IPS-20b (cell line): Measurements from ENCODE around the gene EEFSEC.

Source experiments
- H3K27ac ChIP-seq: one replicate; pipeline ENCODE4 v1.5.1; 2013; ENCODE audit warnings: low read length
- H3K27me3 ChIP-seq: 2 replicates; pipeline ENCODE4 v1.6.1; 2013; ENCODE audit warnings: mild to moderate bottlenecking, low read length, inconsistent platforms; ENCODE audit not compliant: insufficient read depth
- H3K36me3 ChIP-seq: 2 replicates; pipeline ENCODE4 v1.6.1; 2013; ENCODE audit warnings: low read depth, mild to moderate bottlenecking, inconsistent platforms, low read length, moderate library complexity; ENCODE audit not compliant: insufficient read depth
- H3K4me1 ChIP-seq: 2 replicates; pipeline ENCODE4 v1.6.1; 2013; ENCODE audit warnings: mild to moderate bottlenecking, control low read depth, inconsistent platforms, low read length, moderate library complexity; ENCODE audit not compliant: insufficient read depth
- H3K4me3 ChIP-seq: 2 replicates; pipeline ENCODE4 v1.5.1; 2013; ENCODE audit warnings: mild to moderate bottlenecking, low read length, inconsistent platforms
- H3K9ac ChIP-seq: 2 replicates; pipeline ENCODE4 v1.6.1; 2013; ENCODE audit warnings: low read depth, mild to moderate bottlenecking, inconsistent platforms, low read length, moderate library complexity
- H3K9me3 ChIP-seq: 2 replicates; pipeline ENCODE4 v1.6.1; 2013; ENCODE audit warnings: mild to moderate bottlenecking, low read depth, low read length, inconsistent platforms; ENCODE audit not compliant: insufficient read depth

Gene EEFSEC

GRCh38 chr3:128319741-128320141, 166.5 kb downstream of the EEFSEC start:
- Histone ChIP-seq H3K9me3 (no peaks in the 10 kb centered on the region), H3K27ac (no peak overlapping the region), H3K36me3 (no peaks in the 10 kb centered on the region), H3K27me3 (no peaks in the 10 kb centered on the region), H3K4me3 (no peak overlapping the region), H3K4me1 (no peaks in the 10 kb centered on the region), H3K9ac (no peak overlapping the region)

DNA sequence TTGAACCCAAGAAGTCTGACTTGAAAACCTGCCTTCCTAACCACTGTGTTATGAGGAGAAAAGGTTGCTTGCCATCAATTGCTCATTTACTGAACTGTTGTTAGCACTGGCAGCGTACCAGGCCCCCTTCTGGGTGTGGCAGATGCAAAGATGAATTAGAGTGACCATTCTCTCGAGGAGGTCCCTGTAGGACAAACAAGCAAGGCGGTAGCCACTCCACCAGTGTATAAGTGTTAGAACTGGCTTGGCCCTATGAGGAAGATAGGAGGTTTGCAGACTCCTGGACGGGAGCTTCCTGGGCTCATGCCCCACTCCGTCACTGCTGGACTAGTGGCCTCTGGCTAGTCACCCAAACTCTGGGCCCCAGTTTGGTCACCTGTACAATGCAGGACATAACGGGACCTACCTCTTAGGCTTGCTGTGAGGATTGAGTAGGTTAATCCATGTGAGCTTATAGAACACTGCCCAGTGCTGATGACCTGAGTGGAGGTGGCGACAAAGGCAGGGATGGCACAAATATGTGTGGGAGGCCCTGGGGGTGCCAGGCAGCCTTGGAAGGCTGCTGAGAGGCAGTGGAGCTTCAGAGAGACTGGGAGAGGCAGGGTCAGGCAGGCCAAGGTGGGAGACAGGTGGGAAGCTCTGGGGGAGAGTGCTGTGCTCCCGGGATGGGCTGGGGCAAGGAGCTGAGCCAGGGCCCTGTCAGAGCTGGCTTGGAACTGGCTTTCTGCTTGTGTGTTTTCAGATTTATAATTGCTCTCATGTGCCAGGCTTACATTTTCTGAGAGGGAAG, 167.5 kb downstream of the EEFSEC start:
- H3K4me1 ChIP-seq: no peaks in the 10 kb centered on the region
- H3K36me3 ChIP-seq: no peaks in the 10 kb centered on the region
- H3K9me3 ChIP-seq: no peaks in the 10 kb centered on the region
- no peak overlapping the region for H3K27ac ChIP-seq
- H3K27me3 ChIP-seq: no peaks in the 10 kb centered on the region
- no peak overlapping the region for H3K9ac ChIP-seq
- H3K4me3 ChIP-seq: no peak overlapping the region

GRCh38 chr3:128321418-128321817, 168.1 kb downstream of the EEFSEC start:
- Histone ChIP-seq H3K27ac (no peak overlapping the region), H3K9me3 (no peaks in the 10 kb centered on the region), H3K27me3 (no peaks in the 10 kb centered on the region), H3K4me1 (no peaks in the 10 kb centered on the region), H3K4me3 (no peak overlapping the region), H3K36me3 (no peaks in the 10 kb centered on the region), H3K9ac (no peak overlapping the region)

DNA sequence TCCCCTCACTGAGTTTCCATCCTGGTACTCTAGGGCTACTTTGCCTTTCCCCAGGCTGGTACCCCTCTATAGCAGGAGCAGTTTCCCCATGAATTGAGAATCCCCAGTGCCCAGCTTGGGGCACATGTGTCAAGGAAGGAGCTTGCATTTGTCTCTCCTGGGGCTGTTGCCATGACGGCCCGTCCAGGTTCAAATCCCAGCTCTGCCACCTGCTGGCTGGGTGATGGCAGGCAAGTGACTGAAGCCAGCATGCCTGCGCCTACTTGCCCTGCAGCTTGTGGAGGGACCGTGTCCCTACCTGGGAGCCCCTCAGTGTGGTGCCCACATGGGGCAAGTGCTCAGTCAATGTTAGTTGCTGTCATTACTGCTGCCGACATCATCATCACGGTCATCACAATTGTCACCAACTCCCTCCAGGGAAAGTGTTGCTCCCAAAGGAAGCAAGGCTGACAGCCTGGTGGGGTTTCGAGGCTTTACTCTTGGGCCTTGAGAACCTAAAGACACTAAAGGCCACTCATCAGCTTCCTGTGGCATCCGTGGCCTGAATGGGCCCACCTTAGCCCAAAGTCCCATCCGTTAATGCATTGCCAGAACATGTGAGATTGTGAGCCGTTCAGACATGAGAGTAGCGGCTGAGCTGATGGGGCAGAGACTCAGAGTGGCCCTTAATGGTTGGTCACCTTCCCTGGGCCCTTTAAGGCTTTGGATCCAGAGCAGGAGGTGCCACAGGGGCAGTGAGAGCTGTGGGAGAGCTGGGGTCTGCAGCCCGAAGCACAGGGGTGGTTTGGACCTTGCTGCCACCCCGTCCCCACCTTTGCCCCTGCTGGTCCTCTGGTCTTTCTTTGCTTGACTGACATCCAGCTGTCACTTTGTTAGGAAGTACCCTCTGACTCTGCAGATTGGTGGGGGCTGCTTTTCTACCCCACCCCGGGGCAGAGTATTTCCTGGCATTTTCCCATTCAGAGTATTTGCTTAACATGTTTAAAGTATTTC, 169.0 kb downstream of the EEFSEC start:
- Histone ChIP-seq H3K27ac (no peak overlapping the region), H3K4me3 (no peak overlapping the region), H3K4me1 (no peaks in the 10 kb centered on the region), H3K27me3 (no peaks in the 10 kb centered on the region), H3K36me3 (no peaks in the 10 kb centered on the region), H3K9ac (no peak overlapping the region), H3K9me3 (no peaks in the 10 kb centered on the region)

GRCh38 chr3:128323206-128324081, 170.2 kb downstream of the EEFSEC start:
- H3K27me3 ChIP-seq: no peaks in the 10 kb centered on the region
- no peaks in the 10 kb centered on the region for H3K36me3 ChIP-seq
- no peaks in the 10 kb centered on the region for H3K4me1 ChIP-seq
- H3K9ac ChIP-seq: no peak overlapping the region
- no peak overlapping the region for H3K4me3 ChIP-seq
- no peak overlapping the region for H3K27ac ChIP-seq
- no peaks in the 10 kb centered on the region for H3K9me3 ChIP-seq

GRCh38 chr3:128324911-128325592, 171.8 kb downstream of the EEFSEC start:
- Histone ChIP-seq H3K4me3 (no peak overlapping the region), H3K9ac (no peak overlapping the region), H3K9me3 (no peaks in the 10 kb centered on the region), H3K27ac (no peak overlapping the region), H3K27me3 (no peaks in the 10 kb centered on the region), H3K36me3 (no peaks in the 10 kb centered on the region), H3K4me1 (no peaks in the 10 kb centered on the region)

DNA sequence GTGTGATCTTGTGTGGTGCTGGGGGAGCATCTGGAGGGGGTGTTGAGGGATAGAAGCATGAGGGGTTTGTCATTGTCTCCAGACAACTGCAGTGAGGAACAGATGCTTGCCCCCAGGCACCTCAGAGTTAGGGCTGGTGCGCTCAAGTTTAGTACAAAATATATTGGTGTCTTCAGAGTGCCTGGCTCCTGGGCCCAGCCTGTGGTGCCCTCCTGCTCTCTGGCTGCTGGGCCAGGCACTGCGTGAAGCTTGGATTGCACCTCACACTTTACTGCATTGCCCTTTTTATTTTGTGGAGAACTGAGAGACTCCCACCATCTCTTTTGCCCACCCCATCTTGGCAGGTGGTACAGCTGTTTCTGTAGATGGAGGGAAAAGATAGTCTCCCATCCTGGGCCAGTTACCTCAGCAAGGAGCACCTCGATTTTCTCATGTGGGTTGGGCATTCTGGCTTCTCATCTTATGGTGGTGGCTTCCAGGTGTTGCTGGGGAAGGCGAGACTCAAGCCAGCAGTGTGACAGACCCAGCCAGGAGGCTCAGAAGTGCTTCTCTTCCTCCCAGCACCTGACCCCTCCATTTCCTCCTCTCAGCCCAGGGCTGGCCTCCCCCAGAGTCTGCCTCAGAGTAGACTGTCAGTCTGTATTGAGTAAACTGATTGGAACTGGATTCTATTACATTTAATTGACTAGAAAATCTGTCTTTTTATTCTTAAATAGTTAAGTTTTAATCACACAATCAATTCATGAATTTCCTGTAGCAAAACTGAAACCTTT, 173.0 kb downstream of the EEFSEC start:
- Histone ChIP-seq H3K36me3 (no peaks in the 10 kb centered on the region), H3K4me3 (no peak overlapping the region), H3K4me1 (no peaks in the 10 kb centered on the region), H3K9me3 (no peaks in the 10 kb centered on the region), H3K9ac (no peak overlapping the region), H3K27ac (no peak overlapping the region), H3K27me3 (no peaks in the 10 kb centered on the region)

- H3K9me3 ChIP-seq: no peaks in the 10 kb centered on the region
- H3K27me3 ChIP-seq: no peaks in the 10 kb centered on the region
- no peak overlapping the region for H3K4me3 ChIP-seq
- H3K9ac ChIP-seq: no peak overlapping the region
- H3K27ac ChIP-seq: no peak overlapping the region
- H3K36me3 ChIP-seq: no peaks in the 10 kb centered on the region
- no peaks in the 10 kb centered on the region for H3K4me1 ChIP-seq
Measured at GRCh38 chr3:128327606-128328031, 174.3 kb downstream of the EEFSEC start.

DNA sequence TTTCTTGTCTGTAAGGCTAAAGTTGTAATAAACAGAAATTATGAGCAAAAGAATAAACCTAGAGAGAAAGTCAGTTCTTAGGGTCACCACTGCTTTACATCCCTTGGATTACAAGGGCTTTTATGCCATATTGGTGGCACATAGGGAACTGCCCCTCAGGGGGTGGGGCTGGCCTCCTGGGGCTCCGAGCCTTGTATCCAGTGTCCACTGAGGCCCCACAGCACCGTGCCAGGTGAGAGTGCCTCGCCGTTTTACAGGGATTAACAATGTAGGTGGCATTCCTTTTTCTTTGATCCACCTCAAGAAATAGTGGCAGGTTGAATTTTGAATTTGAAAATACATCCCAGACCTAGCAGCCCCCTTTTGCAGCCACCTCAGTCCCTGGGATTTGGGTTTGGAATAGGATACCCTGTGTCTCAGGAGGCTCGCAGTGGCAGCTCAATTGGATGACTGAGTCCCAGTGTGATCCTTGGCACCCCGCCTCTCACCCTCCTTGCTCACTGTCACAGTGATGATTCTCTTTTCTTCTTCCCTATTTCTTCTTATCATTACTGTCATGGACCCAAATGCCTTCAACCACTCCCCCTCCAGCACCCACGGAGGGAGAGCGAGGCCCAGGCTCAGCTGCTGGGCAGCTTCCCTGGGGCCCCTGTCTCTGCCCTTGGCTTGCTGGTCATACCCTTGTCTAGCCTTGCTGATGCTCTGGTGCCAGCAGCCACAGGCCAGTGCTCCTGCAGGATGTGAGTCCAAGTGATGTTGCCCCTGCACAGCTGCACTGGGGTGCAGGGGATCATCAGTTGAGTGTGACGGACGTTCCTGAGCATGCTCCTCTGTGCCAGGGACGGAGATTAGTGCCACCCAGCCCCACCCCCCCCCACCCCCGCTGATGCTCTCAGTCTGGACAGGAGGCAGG, 175.5 kb downstream of the EEFSEC start:
- Histone ChIP-seq H3K4me1 (no peaks in the 10 kb centered on the region), H3K27ac (no peak overlapping the region), H3K9ac (no peak overlapping the region), H3K4me3 (no peak overlapping the region), H3K27me3 (no peaks in the 10 kb centered on the region), H3K36me3 (no peaks in the 10 kb centered on the region), H3K9me3 (no peaks in the 10 kb centered on the region)
